RWPE2 (cell line): ENCODE measurements around the gene MS4A4E.

Experiments used
- ATAC-seq: fragments of 200-7000 bp; cut with Tn5 transposase; 3 replicates; pipeline ENCODE4 v1.9.1; 2021; ENCODE audit warnings: low read depth
- DNase-seq: peaks from one replicate; pipeline ENCODE4 v3.0.0-alpha.2; 2020; ENCODE audit warnings: low spot score
- H3K27ac ChIP-seq: fragments of 450-650 bp; 2 replicates; pipeline ENCODE4 v1.5.1; 2017; ENCODE audit warnings: mild to moderate bottlenecking; ENCODE audit not compliant: poor library complexity, severe bottlenecking
- H3K27me3 ChIP-seq: fragments of 250-450 bp; sonication (Bioruptor Pico); 2 replicates; pipeline ENCODE4 v1.5.1; 2021; ENCODE audit warnings: mild to moderate bottlenecking, moderate library complexity; ENCODE audit not compliant: insufficient read depth, poor library complexity, severe bottlenecking
- H3K36me3 ChIP-seq: fragments of 250-450 bp; sonication (Bioruptor Pico); 2 replicates; pipeline ENCODE4 v1.5.1; 2020; ENCODE audit warnings: low read depth, mild to moderate bottlenecking, moderate library complexity
- H3K4me1 ChIP-seq: fragments of 250-450 bp; sonication (Bioruptor Pico); 2 replicates; pipeline ENCODE4 v1.5.1; 2021; ENCODE audit warnings: mild to moderate bottlenecking, moderate library complexity; ENCODE audit not compliant: insufficient read depth, poor library complexity, severe bottlenecking
- H3K4me3 ChIP-seq: fragments of 250-450 bp; sonication (Bioruptor Pico); 2 replicates; pipeline ENCODE4 v1.5.1; 2021; ENCODE audit warnings: mild to moderate bottlenecking, moderate library complexity; ENCODE audit not compliant: severe bottlenecking
- H3K9me3 ChIP-seq: fragments of 250-450 bp; sonication (Bioruptor Pico); 2 replicates; pipeline ENCODE4 v1.5.1; 2021; ENCODE audit warnings: mild to moderate bottlenecking, moderate library complexity; ENCODE audit not compliant: severe bottlenecking
- CTCF ChIP-seq: fragments of 450-650 bp; IDR thresholded peaks from one replicate; pipeline ENCODE4 v1.5.1; 2017; ENCODE audit warnings: mild to moderate bottlenecking, moderate library complexity; ENCODE audit not compliant: poor library complexity, severe bottlenecking

Gene MS4A4E

DNA sequence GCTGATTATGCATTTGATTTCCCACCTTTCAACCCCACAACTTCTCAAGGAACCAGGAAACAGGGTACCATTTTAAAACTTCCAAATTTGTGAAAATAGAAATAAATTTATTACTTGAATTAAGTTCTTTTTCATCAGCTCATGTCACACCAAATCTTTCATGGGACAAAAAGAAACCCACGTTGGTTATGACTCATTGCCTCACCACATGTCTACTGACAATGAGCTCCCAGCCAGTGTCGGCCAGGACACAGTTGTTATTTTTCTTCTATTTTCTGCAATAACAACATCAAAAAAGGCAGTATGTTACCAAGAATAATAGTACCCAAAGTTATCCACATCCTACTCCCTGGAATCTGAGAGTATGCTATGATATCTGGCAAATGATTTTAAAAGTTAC lies 77.4 kb downstream of the MS4A4E start:
- Histone ChIP-seq H3K36me3 (no peaks in the 10 kb centered on the region), H3K4me3 (no peak overlapping the region), H3K27ac (no peak overlapping the region), H3K4me1 (peaks cover 3% of the 10 kb centered on the region), H3K9me3 (no peaks in the 10 kb centered on the region), H3K27me3 (no peaks in the 10 kb centered on the region)
- DNase-seq (no peak), ATAC-seq (no peak)
- no peak for TF ChIP-seq CTCF

DNA sequence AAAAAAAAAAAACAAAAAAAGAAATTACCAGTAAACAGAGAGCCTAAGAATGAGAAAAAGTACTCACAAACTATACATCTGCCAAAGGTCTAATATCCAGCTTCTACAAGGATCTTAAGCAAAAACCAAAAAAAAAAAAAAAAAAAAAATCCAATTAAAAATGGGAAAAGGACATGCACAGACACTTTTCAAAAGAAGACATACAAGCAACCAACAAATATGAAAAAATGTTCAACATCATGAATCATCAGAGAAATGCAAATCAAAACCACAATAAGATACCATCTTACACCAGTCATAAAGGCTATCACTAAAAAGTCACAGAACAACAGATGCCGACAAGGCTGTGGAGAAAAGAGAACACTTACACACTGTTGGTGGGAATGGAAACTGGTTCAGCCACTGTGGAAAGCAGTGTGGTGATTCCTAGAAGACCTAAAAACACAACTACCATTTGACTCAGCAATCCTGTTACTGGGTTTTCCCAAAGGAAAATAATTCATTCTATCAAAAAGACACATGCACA lies 78.3 kb downstream of the MS4A4E start:
- no peaks in the 10 kb centered on the region for H3K27me3 ChIP-seq
- no peaks in the 10 kb centered on the region for H3K36me3 ChIP-seq
- H3K27ac ChIP-seq, result no peak overlapping the region
- DNase-seq, result no peak
- no peak for ATAC-seq
- no peak overlapping the region for H3K4me3 ChIP-seq
- no peaks in the 10 kb centered on the region for H3K9me3 ChIP-seq
- peaks cover 3% of the 10 kb centered on the region for H3K4me1 ChIP-seq
- TF ChIP-seq CTCF, result no peak

DNA sequence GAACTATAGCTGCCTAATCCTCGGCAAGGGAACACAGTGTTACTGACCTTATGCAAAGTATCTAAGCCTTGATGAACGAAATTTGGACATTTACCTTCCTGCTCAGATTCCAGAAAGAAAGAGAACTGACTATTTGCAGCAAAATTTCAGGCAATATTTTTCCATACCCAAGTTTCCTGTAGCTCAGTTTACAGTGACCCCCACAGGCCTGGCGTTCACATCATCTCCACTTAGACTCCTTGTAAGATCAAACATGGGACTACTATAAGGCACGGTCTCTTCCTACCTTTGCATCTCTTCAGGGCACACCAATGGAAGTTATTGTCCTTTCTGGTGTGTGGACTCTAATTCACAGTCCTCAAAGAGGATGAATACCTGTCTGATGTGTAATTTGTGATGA lies 81.2 kb downstream of the MS4A4E start:
- TF ChIP-seq CTCF, result no peak
- Histone ChIP-seq H3K9me3 (no peaks in the 10 kb centered on the region), H3K36me3 (no peaks in the 10 kb centered on the region), H3K27me3 (no peaks in the 10 kb centered on the region), H3K4me1 (no peaks in the 10 kb centered on the region), H3K27ac (no peak overlapping the region), H3K4me3 (no peak overlapping the region)
- no peak for DNase-seq
- ATAC-seq, result no peak

DNA sequence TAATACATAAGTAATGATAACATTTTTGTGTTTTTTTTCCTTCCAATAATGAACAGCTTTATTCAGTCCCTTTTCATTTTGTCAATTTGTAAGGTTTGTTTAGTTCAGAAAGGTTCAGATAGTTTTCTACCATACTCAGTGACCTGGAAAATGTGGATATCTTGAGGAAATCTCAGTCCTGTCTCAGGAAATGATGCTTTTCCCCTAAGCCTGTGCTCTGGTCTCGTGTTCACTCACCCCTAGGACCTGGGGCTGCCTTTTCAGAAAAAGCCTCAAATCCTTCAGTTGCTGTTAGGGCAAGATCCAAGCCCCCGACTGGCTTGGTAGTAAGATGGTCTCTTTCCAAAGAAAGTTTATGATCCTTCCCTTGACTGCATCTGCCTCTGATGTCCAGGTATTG lies 81.8 kb downstream of the MS4A4E start:
- no peaks in the 10 kb centered on the region for H3K27me3 ChIP-seq
- H3K36me3 ChIP-seq, result no peaks in the 10 kb centered on the region
- no peak for DNase-seq
- ATAC-seq, result no peak
- no peak overlapping the region for H3K27ac ChIP-seq
- H3K4me1 ChIP-seq, result no peaks in the 10 kb centered on the region
- TF ChIP-seq CTCF, result no peak
- no peaks in the 10 kb centered on the region for H3K9me3 ChIP-seq
- no peak overlapping the region for H3K4me3 ChIP-seq

GRCh38 chr11:60159868-60160267 lies 83.1 kb downstream of the MS4A4E start:
- ATAC-seq (no peak), DNase-seq (no peak)
- no peak for TF ChIP-seq CTCF
- H3K9me3 ChIP-seq, result no peaks in the 10 kb centered on the region
- H3K27me3 ChIP-seq, result no peaks in the 10 kb centered on the region
- no peak overlapping the region for H3K27ac ChIP-seq
- H3K4me3 ChIP-seq, result no peak overlapping the region
- no peaks in the 10 kb centered on the region for H3K36me3 ChIP-seq
- no peaks in the 10 kb centered on the region for H3K4me1 ChIP-seq
